ACHN (cell line): ENCODE data around the gene PATJ.
A peak's percentile ranks its signal among the peaks of the same experiment; 100 is the strongest.

Source experiments
- DNase-seq: peaks from one replicate; pipeline ENCODE4 v3.0.0-alpha.2; 2015
- in situ Hi-C: cut with HindIII; loops from 2 replicates; pipeline ENCODE4 v1.10.0; 2017; ENCODE audit warnings: low sequenced_read_pairs, low pct_ligation_motif_present, low pct_unique_long_range_greater_than_20kb

PATJ gene

GRCh38 chr1:62097464-62097863 lies 355.2 kb downstream of the PATJ start:
- DNase-seq: no peak
- in situ Hi-C loops: no loop called here

GRCh38 chr1:62100442-62100841 lies 358.2 kb downstream of the PATJ start:
- no peak for DNase-seq
- in situ Hi-C loops: no loop called here

GRCh38 chr1:62103846-62104245 lies 361.6 kb downstream of the PATJ start:
- no peak for DNase-seq

GRCh38 chr1:62107923-62108322 lies 365.6 kb downstream of the PATJ start:
- in situ Hi-C loops: no loop called here
- no peak for DNase-seq

More at GRCh38 chr1:62103846-62104245, 361.6 kb downstream of the PATJ start:
- in situ Hi-C loops: no loop called here

- no peak for DNase-seq
- in situ Hi-C loops: no loop called here
Measured at GRCh38 chr1:62109124-62109523, 366.8 kb downstream of the PATJ start.

- in situ Hi-C loops: no loop called here
- DNase-seq: no peak
Measured at GRCh38 chr1:62110198-62110817, 368.0 kb downstream of the PATJ start.

- in situ Hi-C loops: no loop called here
- DNase-seq: no peak
Measured at GRCh38 chr1:62111084-62111483, 368.8 kb downstream of the PATJ start.

- in situ Hi-C loops: no loop called here
- DNase-seq: no peak
Measured at GRCh38 chr1:62113507-62113906, 371.2 kb downstream of the PATJ start.

- DNase-seq: no peak
- in situ Hi-C loops: no loop called here
Measured at GRCh38 chr1:62117018-62117750, 374.9 kb downstream of the PATJ start.

- in situ Hi-C loops: no loop called here
Measured at GRCh38 chr1:62126579-62127290, 384.5 kb downstream of the PATJ start.

GRCh38 chr1:62128745-62129144 lies 386.5 kb downstream of the PATJ start:
- in situ Hi-C loops: no loop called here
- no peak for DNase-seq

More at GRCh38 chr1:62126579-62127290, 384.5 kb downstream of the PATJ start:
- DNase-seq: no peak

- DNase-seq: peak; percentile 65
- in situ Hi-C loops: no loop called here
Measured at GRCh38 chr1:62131093-62131725, 388.9 kb downstream of the PATJ start.

- no peak for DNase-seq
- in situ Hi-C loops: no loop called here
Measured at GRCh38 chr1:62138029-62138428, 395.7 kb downstream of the PATJ start.

GRCh38 chr1:62139410-62139809 lies 397.1 kb downstream of the PATJ start:
- DNase-seq: no peak

GRCh38 chr1:62140666-62141065 lies 398.4 kb downstream of the PATJ start:
- in situ Hi-C loops: no loop called here
- DNase-seq: no peak

More at GRCh38 chr1:62139410-62139809, 397.1 kb downstream of the PATJ start:
- in situ Hi-C loops: no loop called here

- in situ Hi-C loops: no loop called here
- DNase-seq: no peak
Measured at GRCh38 chr1:62142496-62142895, 400.2 kb downstream of the PATJ start.

GRCh38 chr1:62144238-62144831 lies 402.1 kb downstream of the PATJ start:
- in situ Hi-C loops: no loop called here
- DNase-seq: peak; percentile 46

GRCh38 chr1:62159940-62160348 lies 417.7 kb downstream of the PATJ start:
- DNase-seq: no peak
- in situ Hi-C loops: no loop called here

- DNase-seq: no peak
Measured at GRCh38 chr1:62161711-62162110, 419.4 kb downstream of the PATJ start.

More at GRCh38 chr1:62161711-62162110, 419.4 kb downstream of the PATJ start:
- in situ Hi-C loops: no loop called here
